Measurements from ENCODE around the gene DLL1.

DLL1 gene

GRCh38 chr6:170280689-170281045 is 10.2 kb downstream of the DLL1 start:
- Histone ChIP-seq H4K91ac (ENCODE audit: low read depth, low read length, poor library complexity) (no peak overlapping the region), H3K27ac (replicated peaks; ENCODE audit: low read length) (no peak overlapping the region), H2AFZ (ENCODE audit: low read length) (no peak overlapping the region), H2BK5ac (ENCODE audit: low read length) (no peak overlapping the region), H4K8ac (ENCODE audit: low read depth, low read length) (no peak overlapping the region), H3K9ac (ENCODE audit: low read depth, low read length, poor library complexity) (no peak overlapping the region), H2AK5ac (ENCODE audit: low read depth, low read length) (no peak overlapping the region), H3K18ac (ENCODE audit: low read length) (no peak overlapping the region), H2BK120ac (ENCODE audit: low read depth, low read length) (no peak overlapping the region), H2BK12ac (ENCODE audit: low read length) (no peak overlapping the region), H3K36me3 (replicated peaks in 1 of 2; ENCODE audit: control insufficient read depth in 2 of 2, insufficient read depth in 2 of 2, low read length in 2 of 2) (peaks cover 37 to 42% of the 10 kb centered on the region in 2 donors), H3K4me3 (ENCODE audit: low read length in 2 of 2) (no peak overlapping the region), H3K27me3 (ENCODE audit: control insufficient read depth in 3 of 3, insufficient read depth in 3 of 3, low read depth in 1 of 3, low read length in 3 of 3) (no peaks in the 10 kb centered on the region), H3K4me2 (ENCODE audit: insufficient read depth, low read length, poor library complexity, severe bottlenecking) (no peak overlapping the region), H3K79me1 (ENCODE audit: low read depth, low read length) (peaks cover 15% of the 10 kb centered on the region), H2BK15ac (ENCODE audit: low read length) (no peak overlapping the region), H3K14ac (ENCODE audit: low read length) (no peak overlapping the region), H3K23ac (ENCODE audit: low read depth, low read length, poor library complexity) (no peak overlapping the region), H3K4me1 (ENCODE audit: control insufficient read depth in 2 of 2, insufficient read depth in 1 of 2, low read depth in 1 of 2, low read length in 2 of 2) (peaks cover 3 to 6% of the 10 kb centered on the region in 2 donors), H3K9me3 (replicated peaks in 1 of 2; ENCODE audit: control insufficient read depth in 2 of 2, insufficient read depth in 1 of 2, low read depth in 1 of 2, low read length in 2 of 2) (no peaks in the 10 kb centered on the region), H3K4ac (ENCODE audit: low read length) (no peak overlapping the region)
- no CpG with 5 or more reads among the region's 23 CpGs for WGBS, 2 donors (ENCODE audit: extremely low coverage in 2 of 2, insufficient read length in 2 of 2, insufficient replicate concordance in 1 of 2)
- DNase-seq (ENCODE audit: low spot score): no peak

GRCh38 chr6:170279977-170280688 is 10.7 kb downstream of the DLL1 start:
- Histone ChIP-seq H3K14ac (ENCODE audit: low read length) (no peak overlapping the region), H4K91ac (ENCODE audit: low read depth, low read length, poor library complexity) (no peak overlapping the region), H2BK5ac (ENCODE audit: low read length) (no peak overlapping the region), H2AK5ac (ENCODE audit: low read depth, low read length) (no peak overlapping the region), H3K36me3 (replicated peaks in 1 of 2; ENCODE audit: control insufficient read depth in 2 of 2, insufficient read depth in 2 of 2, low read length in 2 of 2) (peaks cover 32 to 37% of the 10 kb centered on the region in 2 donors), H3K27ac (replicated peaks; ENCODE audit: low read length) (no peak overlapping the region), H2BK15ac (ENCODE audit: low read length) (no peak overlapping the region), H3K79me1 (ENCODE audit: low read depth, low read length) (peaks cover 11% of the 10 kb centered on the region), H2BK12ac (ENCODE audit: low read length) (no peak overlapping the region), H3K9ac (ENCODE audit: low read depth, low read length, poor library complexity) (no peak overlapping the region), H3K23ac (ENCODE audit: low read depth, low read length, poor library complexity) (no peak overlapping the region), H4K8ac (ENCODE audit: low read depth, low read length) (no peak overlapping the region), H3K18ac (ENCODE audit: low read length) (no peak overlapping the region), H3K4me2 (ENCODE audit: insufficient read depth, low read length, poor library complexity, severe bottlenecking) (no peak overlapping the region), H3K4me3 (ENCODE audit: low read length in 2 of 2) (no peak overlapping the region), H3K27me3 (ENCODE audit: control insufficient read depth in 3 of 3, insufficient read depth in 3 of 3, low read depth in 1 of 3, low read length in 3 of 3) (peaks cover 0 to 4% (median 0%) of the 10 kb centered on the region in 3 experiments), H2BK120ac (ENCODE audit: low read depth, low read length) (no peak overlapping the region), H3K9me3 (replicated peaks in 1 of 2; ENCODE audit: control insufficient read depth in 2 of 2, insufficient read depth in 1 of 2, low read depth in 1 of 2, low read length in 2 of 2) (no peaks in the 10 kb centered on the region), H2AFZ (ENCODE audit: low read length) (no peak overlapping the region), H3K4me1 (ENCODE audit: control insufficient read depth in 2 of 2, insufficient read depth in 1 of 2, low read depth in 1 of 2, low read length in 2 of 2) (peaks cover under 1 to 1% of the 10 kb centered on the region in 2 donors), H3K4ac (ENCODE audit: low read length) (no peak overlapping the region)
- no CpG with 5 or more reads among the region's 36 CpGs for WGBS, 2 donors (ENCODE audit: extremely low coverage in 2 of 2, insufficient read length in 2 of 2, insufficient replicate concordance in 1 of 2)
- no peak for DNase-seq (ENCODE audit: low spot score)

- DNase-seq (ENCODE audit: low spot score): no peak
- H3K4ac ChIP-seq (ENCODE audit: low read length): no peak overlapping the region
- H3K27ac ChIP-seq (replicated peaks; ENCODE audit: low read length): no peak overlapping the region
- WGBS, 2 donors (ENCODE audit: extremely low coverage in 2 of 2, insufficient read length in 2 of 2, insufficient replicate concordance in 1 of 2): no CpG with 5 or more reads among the region's 8 CpGs
- no peak overlapping the region for H2AFZ ChIP-seq (ENCODE audit: low read length)
- no peak overlapping the region for H3K18ac ChIP-seq (ENCODE audit: low read length)
- no peak overlapping the region for H4K8ac ChIP-seq (ENCODE audit: low read depth, low read length)
- no peak overlapping the region for H3K23ac ChIP-seq (ENCODE audit: low read depth, low read length, poor library complexity)
- H3K4me2 ChIP-seq (ENCODE audit: insufficient read depth, low read length, poor library complexity, severe bottlenecking): no peak overlapping the region
- peaks cover 0 to 11% (median 0%) of the 10 kb centered on the region in 3 experiments for H3K27me3 ChIP-seq (ENCODE audit: control insufficient read depth in 3 of 3, insufficient read depth in 3 of 3, low read depth in 1 of 3, low read length in 3 of 3)
- peaks cover 8% of the 10 kb centered on the region for H3K79me1 ChIP-seq (ENCODE audit: low read depth, low read length)
- H2BK5ac ChIP-seq (ENCODE audit: low read length): no peak overlapping the region
- H2BK12ac ChIP-seq (ENCODE audit: low read length): no peak overlapping the region
- no peaks in the 10 kb centered on the region for H3K9me3 ChIP-seq (replicated peaks in 1 of 2; ENCODE audit: control insufficient read depth in 2 of 2, insufficient read depth in 1 of 2, low read depth in 1 of 2, low read length in 2 of 2)
- H2AK5ac ChIP-seq (ENCODE audit: low read depth, low read length): no peak overlapping the region
- H3K4me1 ChIP-seq (ENCODE audit: control insufficient read depth in 2 of 2, insufficient read depth in 1 of 2, low read depth in 1 of 2, low read length in 2 of 2): no peaks in the 10 kb centered on the region
- no peak overlapping the region for H2BK15ac ChIP-seq (ENCODE audit: low read length)
- H3K9ac ChIP-seq (ENCODE audit: low read depth, low read length, poor library complexity): no peak overlapping the region
- H2BK120ac ChIP-seq (ENCODE audit: low read depth, low read length): no peak overlapping the region
- H3K14ac ChIP-seq (ENCODE audit: low read length): no peak overlapping the region
- H3K4me3 ChIP-seq (ENCODE audit: low read length in 2 of 2): no peak overlapping the region
- peaks cover 26 to 30% of the 10 kb centered on the region in 2 donors for H3K36me3 ChIP-seq (replicated peaks in 1 of 2; ENCODE audit: control insufficient read depth in 2 of 2, insufficient read depth in 2 of 2, low read length in 2 of 2)
- H4K91ac ChIP-seq (ENCODE audit: low read depth, low read length, poor library complexity): no peak overlapping the region
These were observed 11.5 kb downstream of the DLL1 start for GRCh38 chr6:170279426-170279825.

- H2BK12ac ChIP-seq (ENCODE audit: low read length): no peak overlapping the region
- H3K4me1 ChIP-seq (ENCODE audit: control insufficient read depth in 2 of 2, insufficient read depth in 1 of 2, low read depth in 1 of 2, low read length in 2 of 2): no peaks in the 10 kb centered on the region
- no peak overlapping the region for H3K9ac ChIP-seq (ENCODE audit: low read depth, low read length, poor library complexity)
- H3K27me3 ChIP-seq (ENCODE audit: control insufficient read depth in 3 of 3, insufficient read depth in 3 of 3, low read depth in 1 of 3, low read length in 3 of 3): peaks cover 0 to 14% (median 2%) of the 10 kb centered on the region in 3 experiments
- H4K91ac ChIP-seq (ENCODE audit: low read depth, low read length, poor library complexity): no peak overlapping the region
- H3K9me3 ChIP-seq (replicated peaks in 1 of 2; ENCODE audit: control insufficient read depth in 2 of 2, insufficient read depth in 1 of 2, low read depth in 1 of 2, low read length in 2 of 2): no peaks in the 10 kb centered on the region
- H3K36me3 ChIP-seq (replicated peaks in 1 of 2; ENCODE audit: control insufficient read depth in 2 of 2, insufficient read depth in 2 of 2, low read length in 2 of 2): peaks cover 19 to 23% of the 10 kb centered on the region in 2 donors
- H3K18ac ChIP-seq (ENCODE audit: low read length): no peak overlapping the region
- H3K4me3 ChIP-seq (ENCODE audit: low read length in 2 of 2): no peak overlapping the region
- DNase-seq (ENCODE audit: low spot score): no peak
- no peak overlapping the region for H2BK120ac ChIP-seq (ENCODE audit: low read depth, low read length)
- H2BK15ac ChIP-seq (ENCODE audit: low read length): no peak overlapping the region
- H3K27ac ChIP-seq (replicated peaks; ENCODE audit: low read length): no peak overlapping the region
- H3K14ac ChIP-seq (ENCODE audit: low read length): no peak overlapping the region
- WGBS, 2 donors (ENCODE audit: extremely low coverage in 2 of 2, insufficient read length in 2 of 2, insufficient replicate concordance in 1 of 2): no CpG with 5 or more reads among the region's 9 CpGs
- H3K4me2 ChIP-seq (ENCODE audit: insufficient read depth, low read length, poor library complexity, severe bottlenecking): no peak overlapping the region
- no peak overlapping the region for H2AK5ac ChIP-seq (ENCODE audit: low read depth, low read length)
- peaks cover 7% of the 10 kb centered on the region for H3K79me1 ChIP-seq (ENCODE audit: low read depth, low read length)
- H3K23ac ChIP-seq (ENCODE audit: low read depth, low read length, poor library complexity): no peak overlapping the region
- no peak overlapping the region for H4K8ac ChIP-seq (ENCODE audit: low read depth, low read length)
- no peak overlapping the region for H3K4ac ChIP-seq (ENCODE audit: low read length)
- H2BK5ac ChIP-seq (ENCODE audit: low read length): no peak overlapping the region
- no peak overlapping the region for H2AFZ ChIP-seq (ENCODE audit: low read length)
These were observed 12.2 kb downstream of the DLL1 start for GRCh38 chr6:170278743-170279094.
